ENCODE data around the gene ZSWIM8.

Gene ZSWIM8

DNA sequence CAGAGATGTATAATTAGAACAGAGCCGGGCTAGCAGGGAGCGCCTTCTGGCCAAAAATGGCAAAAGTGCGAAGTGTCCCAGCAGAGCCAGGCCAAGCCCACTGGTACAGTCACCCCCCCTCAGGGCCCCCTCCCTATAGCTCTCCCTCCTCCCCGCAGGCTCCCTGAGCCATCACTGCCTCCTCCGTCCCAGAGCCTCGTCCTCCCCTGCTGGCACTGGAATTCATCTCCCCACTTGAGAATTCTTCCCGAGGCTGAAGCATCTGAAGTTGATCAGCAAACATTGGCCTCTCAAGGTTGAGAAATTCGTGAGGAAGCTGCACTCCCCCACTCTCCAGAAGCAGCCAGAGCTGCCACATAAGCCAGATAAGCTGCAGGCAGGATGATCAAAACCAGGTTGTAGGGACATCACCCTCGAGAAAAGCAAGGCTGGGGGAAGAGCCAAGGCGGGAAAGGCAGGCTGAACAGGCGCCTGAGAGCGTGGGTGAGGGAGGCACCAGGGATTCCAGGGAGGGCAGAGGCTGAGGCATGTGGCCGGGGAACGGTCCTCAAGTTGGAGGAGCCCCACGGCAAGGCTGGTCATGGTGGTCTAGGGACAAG lies 65.6 kb downstream of the ZSWIM8 start:
- no peak for TF ChIP-seq TAF1 (IDR thresholded peaks at IDR 0.05; ENCODE audit: borderline replicate concordance, insufficient read depth, low read length)
- TF ChIP-seq POLR2AphosphoS5 (IDR thresholded peaks at IDR 0.05; ENCODE audit: low read depth, low read length), result no peak
- no peak for TF ChIP-seq SIN3A (IDR thresholded peaks at IDR 0.05; ENCODE audit: borderline replicate concordance, insufficient read depth, low read length)
- TF ChIP-seq, protein P1, sequence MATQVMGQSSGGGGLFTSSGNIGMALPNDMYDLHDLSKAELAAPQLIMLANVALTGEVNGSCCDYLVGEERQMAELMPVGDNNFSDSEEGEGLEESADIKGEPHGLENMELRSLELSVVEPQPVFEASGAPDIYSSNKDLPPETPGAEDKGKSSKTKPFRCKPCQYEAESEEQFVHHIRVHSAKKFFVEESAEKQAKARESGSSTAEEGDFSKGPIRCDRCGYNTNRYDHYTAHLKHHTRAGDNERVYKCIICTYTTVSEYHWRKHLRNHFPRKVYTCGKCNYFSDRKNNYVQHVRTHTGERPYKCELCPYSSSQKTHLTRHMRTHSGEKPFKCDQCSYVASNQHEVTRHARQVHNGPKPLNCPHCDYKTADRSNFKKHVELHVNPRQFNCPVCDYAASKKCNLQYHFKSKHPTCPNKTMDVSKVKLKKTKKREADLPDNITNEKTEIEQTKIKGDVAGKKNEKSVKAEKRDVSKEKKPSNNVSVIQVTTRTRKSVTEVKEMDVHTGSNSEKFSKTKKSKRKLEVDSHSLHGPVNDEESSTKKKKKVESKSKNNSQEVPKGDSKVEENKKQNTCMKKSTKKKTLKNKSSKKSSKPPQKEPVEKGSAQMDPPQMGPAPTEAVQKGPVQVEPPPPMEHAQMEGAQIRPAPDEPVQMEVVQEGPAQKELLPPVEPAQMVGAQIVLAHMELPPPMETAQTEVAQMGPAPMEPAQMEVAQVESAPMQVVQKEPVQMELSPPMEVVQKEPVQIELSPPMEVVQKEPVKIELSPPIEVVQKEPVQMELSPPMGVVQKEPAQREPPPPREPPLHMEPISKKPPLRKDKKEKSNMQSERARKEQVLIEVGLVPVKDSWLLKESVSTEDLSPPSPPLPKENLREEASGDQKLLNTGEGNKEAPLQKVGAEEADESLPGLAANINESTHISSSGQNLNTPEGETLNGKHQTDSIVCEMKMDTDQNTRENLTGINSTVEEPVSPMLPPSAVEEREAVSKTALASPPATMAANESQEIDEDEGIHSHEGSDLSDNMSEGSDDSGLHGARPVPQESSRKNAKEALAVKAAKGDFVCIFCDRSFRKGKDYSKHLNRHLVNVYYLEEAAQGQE (IDR thresholded peaks at IDR 0.05; ENCODE audit: insufficient read depth in 1 of 2, low read depth in 2 of 2, low read length in 2 of 2), result no peak
- no peak for TF ChIP-seq FOXP2 (optimal IDR thresholded peaks at IDR 0.05; ENCODE audit: borderline replicate concordance, extremely low read depth, extremely low read length, insufficient read depth)

Data from PFSK-1 (cell line).